HEK293 (cell line): ENCODE results near the gene MEI4.

Experiments
- CTCF ChIA-PET: fragments of 350-600 bp; formaldehyde crosslinking; extraction: SDS; loops from one replicate; lab custom pipeline; 2021; ENCODE audit warnings: antibody characterized with exemption; lab: Yijun Ruan, JAX
- POLR2A ChIA-PET: fragments of 300-600 bp; formaldehyde crosslinking; extraction: SDS; loops from one replicate; lab custom pipeline; 2020; ENCODE audit warnings: antibody characterized with exemption, inconsistent platforms; lab: Yijun Ruan, JAX
- H3K27ac ChIP-seq: fragments of 200-500 bp; sonication (Bioruptor generic); 2 replicates; pipeline ENCODE4 v1.5.1; 2014; ENCODE audit warnings: low read depth, low read length, control low read depth, inconsistent platforms; ENCODE audit errors: extremely low read depth
- H3K36me3 ChIP-seq, 2 experiments: fragments of 200-500 bp in 1 of 2; sonication (Bioruptor generic) in 1 of 2; 1 replicate in 1 of 2; 2 replicates in 1 of 2; pipeline ENCODE4 v1.5.1; 2014 to 2017; ENCODE audit warnings: inconsistent platforms in 2 of 2, low read length in 2 of 2; ENCODE audit not compliant: control insufficient read depth in 2 of 2, insufficient read depth in 1 of 2
- H3K4me1 ChIP-seq: fragments of 200-500 bp; sonication (Bioruptor generic); 2 replicates; pipeline ENCODE4 v1.5.1; 2014; ENCODE audit warnings: mild to moderate bottlenecking, low read length, inconsistent platforms; ENCODE audit not compliant: control insufficient read depth, insufficient read depth
- H3K4me3 ChIP-seq: 2 replicates; pipeline ENCODE4 v1.5.1; 2011; ENCODE audit warnings: low read depth, mild to moderate bottlenecking, control low read depth, low read length, moderate library complexity
- H3K9me3 ChIP-seq: fragments of 200-500 bp; sonication (Bioruptor generic); 2 replicates; pipeline ENCODE4 v1.5.1; 2014; ENCODE audit warnings: low read depth, low read length, inconsistent platforms; ENCODE audit not compliant: control insufficient read depth, insufficient read depth
- MYNN ChIP-seq: fragments of 450-650 bp; formaldehyde crosslinking; IDR thresholded peaks from 2 replicates; pipeline ENCODE4 v1.5.1; 2016; ENCODE audit warnings: missing biosample characterization, missing genetic modification characterization, borderline replicate concordance
- OVOL3 ChIP-seq: fragments of 450-650 bp; formaldehyde crosslinking; IDR thresholded peaks from 2 replicates; pipeline ENCODE4 v1.5.1; 2016; ENCODE audit warnings: missing biosample characterization, missing genetic modification characterization
- ZFP37 ChIP-seq: fragments of 450-650 bp; formaldehyde crosslinking; IDR thresholded peaks from 2 replicates; pipeline ENCODE4 v1.5.1; 2016; ENCODE audit warnings: missing biosample characterization, missing genetic modification characterization
- ZNF133 ChIP-seq: fragments of 450-650 bp; formaldehyde crosslinking; IDR thresholded peaks from 2 replicates; pipeline ENCODE4 v1.5.1; 2016; ENCODE audit warnings: missing biosample characterization, missing genetic modification characterization
- ZNF146 ChIP-seq: fragments of 450-650 bp; formaldehyde crosslinking; IDR thresholded peaks from 2 replicates; pipeline ENCODE4 v1.5.1; 2016; ENCODE audit warnings: missing biosample characterization, missing genetic modification characterization
- ZNF155 ChIP-seq: fragments of 450-650 bp; formaldehyde crosslinking; IDR thresholded peaks from 2 replicates; pipeline ENCODE4 v1.5.1; 2016; ENCODE audit warnings: missing biosample characterization, missing genetic modification characterization
- ZNF23 ChIP-seq: fragments of 450-650 bp; formaldehyde crosslinking; IDR thresholded peaks from 2 replicates; pipeline ENCODE4 v1.5.1; 2016; ENCODE audit warnings: missing biosample characterization, missing genetic modification characterization, borderline replicate concordance
- ZNF366 ChIP-seq: fragments of 450-650 bp; formaldehyde crosslinking; conservative IDR thresholded peaks from 2 replicates; pipeline ENCODE4 v1.5.1; 2016; ENCODE audit warnings: missing biosample characterization, missing genetic modification characterization
- ZNF48 ChIP-seq: fragments of 450-650 bp; formaldehyde crosslinking; IDR thresholded peaks from 2 replicates; pipeline ENCODE4 v1.5.1; 2016; ENCODE audit warnings: missing biosample characterization, missing genetic modification characterization
- ZNF514 ChIP-seq: fragments of 450-650 bp; formaldehyde crosslinking; IDR thresholded peaks from 2 replicates; pipeline ENCODE4 v1.5.1; 2016; ENCODE audit warnings: missing biosample characterization, missing genetic modification characterization
- ZNF624 ChIP-seq: fragments of 450-650 bp; formaldehyde crosslinking; IDR thresholded peaks from 2 replicates; pipeline ENCODE4 v1.5.1; 2017; ENCODE audit warnings: missing biosample characterization, missing genetic modification characterization
- TF ChIP-seq, protein P1 (sequence below): fragments of 450-650 bp; formaldehyde crosslinking; IDR thresholded peaks from 2 replicates; pipeline ENCODE4 v1.5.1; 2016; ENCODE audit warnings: missing biosample characterization, missing genetic modification characterization
- TF ChIP-seq, protein P2 (sequence below): fragments of 450-650 bp; formaldehyde crosslinking; IDR thresholded peaks from 2 replicates; pipeline ENCODE4 v1.5.1; 2017; ENCODE audit warnings: missing biosample characterization, missing genetic modification characterization
- TF ChIP-seq, protein P3 (sequence below): fragments of 450-650 bp; formaldehyde crosslinking; IDR thresholded peaks from 2 replicates; pipeline ENCODE4 v1.5.1; 2016; ENCODE audit warnings: missing biosample characterization, missing genetic modification characterization
- TF ChIP-seq, protein P4 (sequence below): fragments of 450-650 bp; formaldehyde crosslinking; IDR thresholded peaks from 2 replicates; pipeline ENCODE4 v1.5.1; 2017; ENCODE audit warnings: missing biosample characterization, missing genetic modification characterization

The MEI4 gene

DNA sequence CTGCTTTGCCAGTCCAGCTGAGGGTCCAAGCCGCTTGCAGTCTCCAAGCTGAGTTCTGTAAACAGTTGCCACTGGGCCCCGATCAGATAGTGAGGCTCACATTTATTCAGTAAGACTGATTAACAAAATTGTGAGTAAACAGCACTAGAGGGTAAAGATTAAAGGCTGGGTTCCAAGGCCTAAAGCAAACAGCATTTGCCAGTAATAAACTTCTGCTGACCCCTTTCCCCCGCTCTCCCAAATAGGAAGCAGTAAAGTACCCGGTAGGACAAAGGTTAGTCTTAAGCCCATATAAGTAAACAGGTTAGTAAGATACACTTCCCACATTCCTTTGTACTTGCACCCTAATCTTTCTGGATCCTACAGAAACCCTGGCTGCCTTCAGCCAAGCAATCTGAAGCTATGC is 181.8 kb downstream of the MEI4 start:
- no peaks in the 10 kb centered on the region for H3K36me3 ChIP-seq
- H3K9me3 ChIP-seq = no peaks in the 10 kb centered on the region
- ChIA-PET CTCF (interaction anchor here (0.6 kb wide), 1 partner anchor 1835 kb away, joined by 3 read pairs; no protein-coding TSS in a partner anchor), POLR2A (no interaction called here)
- H3K4me1 ChIP-seq = no peaks in the 10 kb centered on the region
- no peak for TF ChIP-seq ZNF48
- H3K4me3 ChIP-seq = no peak overlapping the region
- no peak overlapping the region for H3K27ac ChIP-seq

DNA sequence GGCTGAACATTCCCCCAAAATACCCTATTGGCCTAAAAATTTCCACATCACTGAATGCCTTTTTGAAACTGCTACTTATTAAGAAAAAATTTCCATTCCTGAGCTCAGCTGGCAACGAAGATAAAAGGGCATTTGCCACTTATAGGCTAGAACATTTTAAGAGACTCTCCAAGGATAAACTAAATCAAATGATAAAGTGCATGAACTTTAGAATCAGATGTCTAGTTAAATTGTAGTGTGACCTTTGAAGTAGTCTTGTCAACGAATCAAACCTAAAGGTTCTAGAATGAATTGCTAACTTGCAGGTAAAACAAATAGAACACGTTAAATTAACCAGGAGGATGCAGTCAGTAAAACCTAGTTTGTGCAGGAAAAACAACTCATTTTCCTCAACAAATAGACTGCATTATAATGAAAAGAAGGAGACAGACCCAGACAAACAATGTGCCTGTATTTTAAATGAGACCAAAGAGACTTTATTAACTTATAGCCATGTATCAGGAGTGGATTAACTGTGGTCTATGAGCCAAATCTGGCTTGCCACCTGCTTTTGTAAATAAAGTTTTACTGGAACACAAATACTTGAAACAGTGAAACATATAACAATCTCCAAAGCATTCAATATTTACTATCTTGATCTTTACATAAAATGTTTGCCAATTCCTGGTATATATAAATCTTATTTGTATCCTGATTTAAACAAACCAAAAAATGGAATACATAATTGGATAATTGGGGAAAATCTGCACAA is 184.4 kb downstream of the MEI4 start:
- no peaks in the 10 kb centered on the region for H3K4me1 ChIP-seq
- POLR2A ChIA-PET = no interaction called here
- H3K27ac ChIP-seq = no peak overlapping the region
- no peak overlapping the region for H3K4me3 ChIP-seq
- no peaks in the 10 kb centered on the region for H3K36me3 ChIP-seq
- TF ChIP-seq, protein P1, sequence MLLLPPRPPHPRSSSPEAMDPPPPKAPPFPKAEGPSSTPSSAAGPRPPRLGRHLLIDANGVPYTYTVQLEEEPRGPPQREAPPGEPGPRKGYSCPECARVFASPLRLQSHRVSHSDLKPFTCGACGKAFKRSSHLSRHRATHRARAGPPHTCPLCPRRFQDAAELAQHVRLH (tag by site-specific recombination) = no peak
- TF ChIP-seq OVOL3 (tag by site-specific recombination) = no peak
- no peak for TF ChIP-seq ZNF146 (tag by site-specific recombination)
- TF ChIP-seq, protein P2, sequence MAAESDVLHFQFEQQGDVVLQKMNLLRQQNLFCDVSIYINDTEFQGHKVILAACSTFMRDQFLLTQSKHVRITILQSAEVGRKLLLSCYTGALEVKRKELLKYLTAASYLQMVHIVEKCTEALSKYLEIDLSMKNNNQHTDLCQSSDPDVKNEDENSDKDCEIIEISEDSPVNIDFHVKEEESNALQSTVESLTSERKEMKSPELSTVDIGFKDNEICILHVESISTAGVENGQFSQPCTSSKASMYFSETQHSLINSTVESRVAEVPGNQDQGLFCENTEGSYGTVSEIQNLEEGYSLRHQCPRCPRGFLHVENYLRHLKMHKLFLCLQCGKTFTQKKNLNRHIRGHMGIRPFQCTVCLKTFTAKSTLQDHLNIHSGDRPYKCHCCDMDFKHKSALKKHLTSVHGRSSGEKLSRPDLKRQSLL (tag by site-specific recombination) = no peak
- TF ChIP-seq ZNF366 (tag by site-specific recombination) = no peak
- TF ChIP-seq, protein P3, sequence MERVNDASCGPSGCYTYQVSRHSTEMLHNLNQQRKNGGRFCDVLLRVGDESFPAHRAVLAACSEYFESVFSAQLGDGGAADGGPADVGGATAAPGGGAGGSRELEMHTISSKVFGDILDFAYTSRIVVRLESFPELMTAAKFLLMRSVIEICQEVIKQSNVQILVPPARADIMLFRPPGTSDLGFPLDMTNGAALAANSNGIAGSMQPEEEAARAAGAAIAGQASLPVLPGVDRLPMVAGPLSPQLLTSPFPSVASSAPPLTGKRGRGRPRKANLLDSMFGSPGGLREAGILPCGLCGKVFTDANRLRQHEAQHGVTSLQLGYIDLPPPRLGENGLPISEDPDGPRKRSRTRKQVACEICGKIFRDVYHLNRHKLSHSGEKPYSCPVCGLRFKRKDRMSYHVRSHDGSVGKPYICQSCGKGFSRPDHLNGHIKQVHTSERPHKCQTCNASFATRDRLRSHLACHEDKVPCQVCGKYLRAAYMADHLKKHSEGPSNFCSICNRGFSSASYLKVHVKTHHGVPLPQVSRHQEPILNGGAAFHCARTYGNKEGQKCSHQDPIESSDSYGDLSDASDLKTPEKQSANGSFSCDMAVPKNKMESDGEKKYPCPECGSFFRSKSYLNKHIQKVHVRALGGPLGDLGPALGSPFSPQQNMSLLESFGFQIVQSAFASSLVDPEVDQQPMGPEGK (tag by site-specific recombination) = no peak
- TF ChIP-seq ZNF514 (tag by site-specific recombination) = no peak
- CTCF ChIA-PET = no interaction called here
- no peaks in the 10 kb centered on the region for H3K9me3 ChIP-seq

DNA sequence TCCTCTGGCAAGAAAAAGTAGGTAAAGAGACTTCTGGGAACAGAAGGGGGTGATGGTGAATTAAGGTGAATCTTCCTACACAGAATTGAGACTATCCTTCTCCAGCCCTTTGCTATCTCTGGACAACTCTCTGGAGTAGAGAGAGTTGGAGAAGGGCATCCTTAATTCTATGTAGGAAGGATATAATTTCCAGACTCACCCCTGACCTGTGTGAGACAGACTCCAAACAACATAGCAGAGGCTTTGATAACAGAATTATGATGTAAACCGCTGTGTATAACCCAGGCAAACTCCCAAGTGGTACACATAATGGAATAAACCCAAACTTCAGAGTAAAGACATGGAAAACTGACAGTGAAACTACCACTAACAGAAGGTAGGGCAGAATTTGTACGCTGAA is 186.5 kb downstream of the MEI4 start:
- Histone ChIP-seq H3K27ac (no peak overlapping the region), H3K4me3 (no peak overlapping the region), H3K36me3 (no peaks in the 10 kb centered on the region), H3K9me3 (no peaks in the 10 kb centered on the region), H3K4me1 (no peaks in the 10 kb centered on the region)
- CTCF ChIA-PET = no interaction called here
- POLR2A ChIA-PET = no interaction called here
- TF ChIP-seq ZNF133 (tag by site-specific recombination) (no peak), ZNF624 (tag by site-specific recombination) (no peak), ZNF23 (tag by site-specific recombination) (no peak), ZNF155 (tag by site-specific recombination) (no peak), MYNN (no peak), ZFP37 (no peak)
- TF ChIP-seq, protein P4, sequence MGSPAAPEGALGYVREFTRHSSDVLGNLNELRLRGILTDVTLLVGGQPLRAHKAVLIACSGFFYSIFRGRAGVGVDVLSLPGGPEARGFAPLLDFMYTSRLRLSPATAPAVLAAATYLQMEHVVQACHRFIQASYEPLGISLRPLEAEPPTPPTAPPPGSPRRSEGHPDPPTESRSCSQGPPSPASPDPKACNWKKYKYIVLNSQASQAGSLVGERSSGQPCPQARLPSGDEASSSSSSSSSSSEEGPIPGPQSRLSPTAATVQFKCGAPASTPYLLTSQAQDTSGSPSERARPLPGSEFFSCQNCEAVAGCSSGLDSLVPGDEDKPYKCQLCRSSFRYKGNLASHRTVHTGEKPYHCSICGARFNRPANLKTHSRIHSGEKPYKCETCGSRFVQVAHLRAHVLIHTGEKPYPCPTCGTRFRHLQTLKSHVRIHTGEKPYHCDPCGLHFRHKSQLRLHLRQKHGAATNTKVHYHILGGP (tag by site-specific recombination) = no peak
